K562 (cell line): ENCODE results near the gene CCDC69.

Experiments
- CHD4 ChIP-seq: fragments of 200-600 bp; sonication (generic); IDR thresholded peaks from 3 replicates; pipeline ENCODE4 v1.6.1; 2012; ENCODE audit warnings: low read depth, mild to moderate bottlenecking, mixed read lengths, low read length, inconsistent platforms; ENCODE audit not compliant: insufficient read depth, insufficient replicate concordance, poor library complexity, severe bottlenecking
- CTCF ChIP-seq, 3 experiments: IDR thresholded peaks in 2 of 3; conservative IDR thresholded peaks in 1 of 3; 2 replicates each; pipeline ENCODE4 v1.5.1; 2011 to 2012; ENCODE audit warnings: low read length in 3 of 3, mild to moderate bottlenecking in 3 of 3, control low read depth in 2 of 3, improper control_type of control experiment in 1 of 3, inconsistent platforms in 1 of 3, low read depth in 1 of 3, mixed read lengths in 1 of 3, moderate library complexity in 1 of 3; ENCODE audit not compliant: insufficient read depth in 2 of 3
- E2F1 ChIP-seq: sonication (generic); formaldehyde crosslinking; IDR thresholded peaks from 2 replicates; pipeline ENCODE4 v1.8.1; 2023; ENCODE audit warnings: mild to moderate bottlenecking, missing genetic modification reagents, moderate library complexity
- EGR1 ChIP-seq: fragments of 450-650 bp; conservative IDR thresholded peaks from 2 replicates; pipeline ENCODE4 v1.6.1; 2017; ENCODE audit warnings: mild to moderate bottlenecking
- GATAD2A ChIP-seq: fragments of 450-650 bp; IDR thresholded peaks from 2 replicates; pipeline ENCODE4 v1.6.1; 2017
- MXI1 ChIP-seq: IDR thresholded peaks from 2 replicates; pipeline ENCODE4 v1.6.1; 2011; ENCODE audit warnings: low read depth, mild to moderate bottlenecking, improper control_type of control experiment, low read length
- PML ChIP-seq: IDR thresholded peaks from 2 replicates; pipeline ENCODE4 v1.6.1; 2012; ENCODE audit warnings: low read length, inconsistent platforms
- STAT5B ChIP-seq: fragments of 250-450 bp; sonication (Bioruptor Pico); IDR thresholded peaks from 2 replicates; pipeline ENCODE4 v1.8.0; 2021; ENCODE audit warnings: mild to moderate bottlenecking, inconsistent platforms
- TF ChIP-seq, protein P1 (sequence below), 2 experiments: fragments of 450-650 bp; formaldehyde crosslinking in 1 of 2; IDR thresholded peaks; 2 replicates each; pipeline versions ENCODE4 v1.4.0 to v1.6.1; 2014 to 2020; ENCODE audit warnings: mild to moderate bottlenecking in 2 of 2, borderline replicate concordance in 1 of 2, low read depth in 1 of 2
- TF ChIP-seq, protein P2 (sequence below): sonication (generic); formaldehyde crosslinking; IDR thresholded peaks from 2 replicates; pipeline ENCODE4 v1.8.1; 2023; ENCODE audit warnings: mild to moderate bottlenecking, missing genetic modification reagents
- TF ChIP-seq, protein P3 (sequence below): fragments of 250-450 bp; sonication (Bioruptor Pico); IDR thresholded peaks from 2 replicates; pipeline ENCODE4 v1.8.0; 2021; ENCODE audit warnings: moderate library complexity, mild to moderate bottlenecking, inconsistent platforms
- TF ChIP-seq, protein P4 (sequence below): sonication (generic); formaldehyde crosslinking; IDR thresholded peaks from 2 replicates; pipeline ENCODE4 v1.8.1; 2023; ENCODE audit warnings: mild to moderate bottlenecking, missing genetic modification reagents
- TF ChIP-seq, protein P5 (sequence below): sonication (generic); formaldehyde crosslinking; IDR thresholded peaks from 2 replicates; pipeline ENCODE4 v1.8.0; 2022; ENCODE audit warnings: mild to moderate bottlenecking, missing genetic modification reagents, borderline replicate concordance

DNA sequence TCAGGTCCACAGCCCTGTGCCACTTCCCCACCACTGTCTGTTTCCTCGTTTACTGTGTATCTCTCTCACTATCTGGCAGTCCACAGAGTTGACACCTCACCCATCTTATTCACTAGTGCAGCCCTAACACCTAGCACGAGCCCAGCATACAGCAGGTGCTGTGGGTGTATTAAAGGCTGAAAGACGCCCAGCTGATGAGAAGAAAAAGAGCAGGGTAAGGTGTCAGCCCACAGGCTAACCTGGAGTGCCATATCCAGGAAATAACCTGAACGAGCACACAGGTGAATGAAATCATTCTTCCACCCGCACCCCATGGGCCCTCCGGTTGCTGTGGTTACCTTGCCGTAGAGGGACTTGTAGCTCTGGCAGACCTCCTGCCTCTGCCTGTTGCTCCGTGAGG, 84.9 kb downstream of the CCDC69 start:
- TF ChIP-seq CTCF (IDR thresholded peaks at IDR 0.05 in 2 of 3, conservative IDR thresholded peaks at IDR 0.05 in 1 of 3; ENCODE audit: insufficient read depth in 2 of 3, low read depth in 1 of 3, low read length in 3 of 3) = no peak
- no peak for TF ChIP-seq CHD4
- no peak for TF ChIP-seq EGR1
- TF ChIP-seq E2F1 (CRISPR knock-in tag) = no peak
- no peak for TF ChIP-seq STAT5B (CRISPR knock-in tag)
- TF ChIP-seq MXI1 = no peak
- TF ChIP-seq, protein P1, sequence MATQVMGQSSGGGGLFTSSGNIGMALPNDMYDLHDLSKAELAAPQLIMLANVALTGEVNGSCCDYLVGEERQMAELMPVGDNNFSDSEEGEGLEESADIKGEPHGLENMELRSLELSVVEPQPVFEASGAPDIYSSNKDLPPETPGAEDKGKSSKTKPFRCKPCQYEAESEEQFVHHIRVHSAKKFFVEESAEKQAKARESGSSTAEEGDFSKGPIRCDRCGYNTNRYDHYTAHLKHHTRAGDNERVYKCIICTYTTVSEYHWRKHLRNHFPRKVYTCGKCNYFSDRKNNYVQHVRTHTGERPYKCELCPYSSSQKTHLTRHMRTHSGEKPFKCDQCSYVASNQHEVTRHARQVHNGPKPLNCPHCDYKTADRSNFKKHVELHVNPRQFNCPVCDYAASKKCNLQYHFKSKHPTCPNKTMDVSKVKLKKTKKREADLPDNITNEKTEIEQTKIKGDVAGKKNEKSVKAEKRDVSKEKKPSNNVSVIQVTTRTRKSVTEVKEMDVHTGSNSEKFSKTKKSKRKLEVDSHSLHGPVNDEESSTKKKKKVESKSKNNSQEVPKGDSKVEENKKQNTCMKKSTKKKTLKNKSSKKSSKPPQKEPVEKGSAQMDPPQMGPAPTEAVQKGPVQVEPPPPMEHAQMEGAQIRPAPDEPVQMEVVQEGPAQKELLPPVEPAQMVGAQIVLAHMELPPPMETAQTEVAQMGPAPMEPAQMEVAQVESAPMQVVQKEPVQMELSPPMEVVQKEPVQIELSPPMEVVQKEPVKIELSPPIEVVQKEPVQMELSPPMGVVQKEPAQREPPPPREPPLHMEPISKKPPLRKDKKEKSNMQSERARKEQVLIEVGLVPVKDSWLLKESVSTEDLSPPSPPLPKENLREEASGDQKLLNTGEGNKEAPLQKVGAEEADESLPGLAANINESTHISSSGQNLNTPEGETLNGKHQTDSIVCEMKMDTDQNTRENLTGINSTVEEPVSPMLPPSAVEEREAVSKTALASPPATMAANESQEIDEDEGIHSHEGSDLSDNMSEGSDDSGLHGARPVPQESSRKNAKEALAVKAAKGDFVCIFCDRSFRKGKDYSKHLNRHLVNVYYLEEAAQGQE (IDR thresholded peaks at IDR 0.05; ENCODE audit: borderline replicate concordance) = no peak
- TF ChIP-seq, protein P1 (CRISPR knock-in tag; IDR thresholded peaks at IDR 0.05; ENCODE audit: low read depth) = no peak
- TF ChIP-seq, protein P2, sequence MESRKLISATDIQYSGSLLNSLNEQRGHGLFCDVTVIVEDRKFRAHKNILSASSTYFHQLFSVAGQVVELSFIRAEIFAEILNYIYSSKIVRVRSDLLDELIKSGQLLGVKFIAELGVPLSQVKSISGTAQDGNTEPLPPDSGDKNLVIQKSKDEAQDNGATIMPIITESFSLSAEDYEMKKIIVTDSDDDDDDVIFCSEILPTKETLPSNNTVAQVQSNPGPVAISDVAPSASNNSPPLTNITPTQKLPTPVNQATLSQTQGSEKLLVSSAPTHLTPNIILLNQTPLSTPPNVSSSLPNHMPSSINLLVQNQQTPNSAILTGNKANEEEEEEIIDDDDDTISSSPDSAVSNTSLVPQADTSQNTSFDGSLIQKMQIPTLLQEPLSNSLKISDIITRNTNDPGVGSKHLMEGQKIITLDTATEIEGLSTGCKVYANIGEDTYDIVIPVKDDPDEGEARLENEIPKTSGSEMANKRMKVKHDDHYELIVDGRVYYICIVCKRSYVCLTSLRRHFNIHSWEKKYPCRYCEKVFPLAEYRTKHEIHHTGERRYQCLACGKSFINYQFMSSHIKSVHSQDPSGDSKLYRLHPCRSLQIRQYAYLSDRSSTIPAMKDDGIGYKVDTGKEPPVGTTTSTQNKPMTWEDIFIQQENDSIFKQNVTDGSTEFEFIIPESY = no peak
- no peak for TF ChIP-seq PML
- TF ChIP-seq, protein P3, sequence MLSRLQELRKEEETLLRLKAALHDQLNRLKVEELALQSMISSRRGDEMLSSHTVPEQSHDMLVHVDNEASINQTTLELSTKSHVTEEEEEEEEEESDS (CRISPR knock-in tag) = no peak
- TF ChIP-seq GATAD2A = no peak
- TF ChIP-seq, protein P4, sequence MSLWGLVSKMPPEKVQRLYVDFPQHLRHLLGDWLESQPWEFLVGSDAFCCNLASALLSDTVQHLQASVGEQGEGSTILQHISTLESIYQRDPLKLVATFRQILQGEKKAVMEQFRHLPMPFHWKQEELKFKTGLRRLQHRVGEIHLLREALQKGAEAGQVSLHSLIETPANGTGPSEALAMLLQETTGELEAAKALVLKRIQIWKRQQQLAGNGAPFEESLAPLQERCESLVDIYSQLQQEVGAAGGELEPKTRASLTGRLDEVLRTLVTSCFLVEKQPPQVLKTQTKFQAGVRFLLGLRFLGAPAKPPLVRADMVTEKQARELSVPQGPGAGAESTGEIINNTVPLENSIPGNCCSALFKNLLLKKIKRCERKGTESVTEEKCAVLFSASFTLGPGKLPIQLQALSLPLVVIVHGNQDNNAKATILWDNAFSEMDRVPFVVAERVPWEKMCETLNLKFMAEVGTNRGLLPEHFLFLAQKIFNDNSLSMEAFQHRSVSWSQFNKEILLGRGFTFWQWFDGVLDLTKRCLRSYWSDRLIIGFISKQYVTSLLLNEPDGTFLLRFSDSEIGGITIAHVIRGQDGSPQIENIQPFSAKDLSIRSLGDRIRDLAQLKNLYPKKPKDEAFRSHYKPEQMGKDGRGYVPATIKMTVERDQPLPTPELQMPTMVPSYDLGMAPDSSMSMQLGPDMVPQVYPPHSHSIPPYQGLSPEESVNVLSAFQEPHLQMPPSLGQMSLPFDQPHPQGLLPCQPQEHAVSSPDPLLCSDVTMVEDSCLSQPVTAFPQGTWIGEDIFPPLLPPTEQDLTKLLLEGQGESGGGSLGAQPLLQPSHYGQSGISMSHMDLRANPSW (CRISPR knock-in tag) = no peak
- TF ChIP-seq, protein P5, sequence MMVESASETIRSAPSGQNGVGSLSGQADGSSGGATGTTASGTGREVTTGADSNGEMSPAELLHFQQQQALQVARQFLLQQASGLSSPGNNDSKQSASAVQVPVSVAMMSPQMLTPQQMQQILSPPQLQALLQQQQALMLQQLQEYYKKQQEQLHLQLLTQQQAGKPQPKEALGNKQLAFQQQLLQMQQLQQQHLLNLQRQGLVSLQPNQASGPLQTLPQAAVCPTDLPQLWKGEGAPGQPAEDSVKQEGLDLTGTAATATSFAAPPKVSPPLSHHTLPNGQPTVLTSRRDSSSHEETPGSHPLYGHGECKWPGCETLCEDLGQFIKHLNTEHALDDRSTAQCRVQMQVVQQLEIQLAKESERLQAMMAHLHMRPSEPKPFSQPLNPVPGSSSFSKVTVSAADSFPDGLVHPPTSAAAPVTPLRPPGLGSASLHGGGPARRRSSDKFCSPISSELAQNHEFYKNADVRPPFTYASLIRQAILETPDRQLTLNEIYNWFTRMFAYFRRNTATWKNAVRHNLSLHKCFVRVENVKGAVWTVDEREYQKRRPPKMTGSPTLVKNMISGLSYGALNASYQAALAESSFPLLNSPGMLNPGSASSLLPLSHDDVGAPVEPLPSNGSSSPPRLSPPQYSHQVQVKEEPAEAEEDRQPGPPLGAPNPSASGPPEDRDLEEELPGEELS (CRISPR knock-in tag) = no peak
